ENCODE measurements around the gene SEC14L3.
A peak's percentile ranks its signal among the peaks of the same experiment; 100 is the strongest.

SEC14L3 gene

GRCh38 chr22:30421695-30422480 lies 49.9 kb downstream of the SEC14L3 start:
- DNase-seq = no peak

- DNase-seq = no peak
Measured at GRCh38 chr22:30420347-30421125, 51.3 kb downstream of the SEC14L3 start.

GRCh38 chr22:30416837-30417236 lies 55.0 kb downstream of the SEC14L3 start:
- no peak for DNase-seq

- DNase-seq = no peak
Measured at GRCh38 chr22:30416403-30416802, 55.4 kb downstream of the SEC14L3 start.

- no peak for DNase-seq
Measured at GRCh38 chr22:30414525-30415047, 57.2 kb downstream of the SEC14L3 start.

- no peak for DNase-seq
Measured at GRCh38 chr22:30413745-30414524, 57.9 kb downstream of the SEC14L3 start.

- no peak for DNase-seq
Measured at GRCh38 chr22:30413001-30413400, 58.8 kb downstream of the SEC14L3 start.

GRCh38 chr22:30411780-30412179 lies 60.0 kb downstream of the SEC14L3 start:
- DNase-seq = peak; percentile 6
